HG03520 (cell line): ENCODE results near the gene OR1F1.
"Not testable (repeated sequence)": the region's sequence is repeated elsewhere in the genome, so short reads cannot be mapped to it uniquely, and the experiment has no call there.

Source experiments
- ATAC-seq: cut with Tn5 transposase; IDR thresholded peaks from one replicate; pipeline ENCODE4 v1.9.1; 2021; ENCODE audit warnings: mild to moderate bottlenecking, moderate library complexity; ENCODE audit not compliant: unreplicated experiment

The OR1F1 gene

GRCh38 chr16:3173892-3174617 lies 13.9 kb upstream of the OR1F1 start:
- no peak for ATAC-seq

- ATAC-seq = no peak
Observed at GRCh38 chr16:3174618-3175148, 13.3 kb upstream of the OR1F1 start.

DNA sequence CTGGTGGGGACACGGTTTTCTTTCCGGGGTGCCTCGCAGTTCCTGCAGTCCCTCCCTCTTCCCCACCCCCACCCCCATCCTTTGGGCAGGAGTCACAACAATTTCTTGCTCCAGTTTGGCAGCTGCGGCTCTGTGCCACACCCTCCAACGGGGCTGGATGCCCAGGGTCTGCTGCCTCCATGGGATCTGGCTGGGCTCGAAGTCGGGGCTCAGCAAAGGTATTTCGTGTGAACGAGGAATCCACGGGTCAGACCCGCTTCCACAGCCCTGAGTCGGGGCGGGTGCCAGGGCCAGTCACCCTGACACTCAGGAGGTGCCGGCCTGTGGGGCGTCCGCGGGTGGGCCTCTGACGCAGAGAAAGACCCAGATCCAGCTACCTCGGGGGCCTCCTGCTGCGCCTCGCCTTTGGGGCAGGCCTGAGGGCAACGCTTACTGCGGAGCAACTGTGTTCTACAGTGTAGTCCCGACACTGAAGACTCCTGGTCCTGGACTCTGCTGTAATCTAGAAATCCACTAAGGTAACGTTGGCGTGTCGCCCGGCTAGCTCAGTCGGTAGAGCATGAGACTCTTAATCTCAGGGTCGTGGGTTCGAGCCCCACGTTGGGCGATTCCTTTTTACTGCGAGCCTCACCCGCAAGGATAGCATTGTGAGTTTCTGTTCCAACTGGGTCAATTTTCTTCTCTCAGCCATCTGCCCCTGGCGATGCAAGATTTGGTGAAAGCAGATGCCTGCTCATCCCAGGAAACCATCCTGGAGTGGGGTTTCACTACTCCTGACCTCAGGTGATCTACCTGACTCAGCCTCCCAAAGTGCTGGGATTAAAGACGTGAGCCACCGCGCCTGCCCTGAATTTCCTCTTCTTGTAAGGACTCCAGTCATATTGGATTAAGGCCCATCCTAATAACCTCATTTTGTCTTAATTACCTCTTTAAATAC lies 12.6 kb upstream of the OR1F1 start:
- ATAC-seq = no peak

- ATAC-seq = no peak
Observed at GRCh38 chr16:3179651-3180050, 8.4 kb upstream of the OR1F1 start.

DNA sequence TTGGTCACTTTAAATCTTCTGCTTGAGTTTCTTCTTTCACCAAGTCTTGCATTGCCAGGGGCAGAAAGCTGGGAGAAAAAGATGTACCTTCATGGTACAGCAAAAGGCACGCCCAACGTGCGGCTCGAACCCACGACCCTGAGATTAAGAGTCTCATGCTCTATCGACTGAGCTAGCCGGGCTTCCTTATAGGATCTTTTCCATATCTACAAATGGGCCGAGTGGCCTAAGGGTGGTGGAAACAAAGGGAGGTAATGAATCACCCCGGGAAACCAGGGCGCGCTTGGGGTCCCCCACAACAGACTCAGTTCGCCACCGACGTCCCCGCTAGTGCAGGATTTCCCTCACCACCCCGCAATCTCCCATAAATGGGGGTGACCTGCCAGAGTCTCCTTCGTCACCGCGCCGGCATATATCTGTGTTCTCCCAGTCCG lies 7.5 kb upstream of the OR1F1 start:
- ATAC-seq = no peak

- not testable (repeated sequence) for ATAC-seq
Observed at GRCh38 chr16:3182293-3182607, 5.8 kb upstream of the OR1F1 start.

DNA sequence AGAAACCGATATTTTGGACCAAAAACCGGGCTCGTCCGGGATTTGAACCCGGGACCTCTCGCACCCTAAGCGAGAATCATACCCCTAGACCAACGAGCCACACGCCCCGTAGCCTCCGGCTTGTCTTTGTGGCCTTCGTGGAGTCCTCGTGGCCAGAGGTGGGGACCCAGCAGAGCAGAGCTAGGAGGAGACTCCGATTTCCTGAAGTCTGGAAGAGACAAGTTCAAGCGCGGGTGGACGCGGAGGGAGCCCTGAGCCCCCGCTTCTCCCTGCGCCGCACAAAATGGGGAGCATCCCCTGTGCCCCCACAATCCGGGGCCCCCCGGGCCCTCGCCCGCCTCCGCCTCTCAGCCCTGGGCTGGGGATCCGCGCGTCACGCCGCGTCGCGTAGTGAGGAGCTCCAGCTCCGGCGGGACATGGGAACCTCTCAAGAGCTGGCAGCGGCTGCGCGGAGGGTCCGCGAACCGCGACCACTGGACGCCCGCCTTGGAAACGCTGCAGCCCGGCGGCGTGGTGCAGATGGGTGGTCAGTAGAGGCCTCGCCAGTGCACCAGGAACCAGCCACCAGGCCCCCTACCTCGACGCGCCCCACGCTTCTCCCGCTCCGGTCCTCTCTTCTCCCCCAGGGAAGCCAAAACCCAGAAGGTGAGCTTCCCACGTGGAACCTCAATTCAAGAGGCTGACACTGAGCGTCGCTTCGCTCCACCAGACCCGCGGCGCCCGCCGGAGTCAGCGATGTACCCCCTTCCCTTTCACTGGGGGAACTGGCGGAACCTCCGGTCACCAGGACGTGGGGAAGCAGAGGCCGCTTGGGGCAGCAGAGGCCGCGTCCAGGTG lies 5.2 kb upstream of the OR1F1 start:
- ATAC-seq = no peak

DNA sequence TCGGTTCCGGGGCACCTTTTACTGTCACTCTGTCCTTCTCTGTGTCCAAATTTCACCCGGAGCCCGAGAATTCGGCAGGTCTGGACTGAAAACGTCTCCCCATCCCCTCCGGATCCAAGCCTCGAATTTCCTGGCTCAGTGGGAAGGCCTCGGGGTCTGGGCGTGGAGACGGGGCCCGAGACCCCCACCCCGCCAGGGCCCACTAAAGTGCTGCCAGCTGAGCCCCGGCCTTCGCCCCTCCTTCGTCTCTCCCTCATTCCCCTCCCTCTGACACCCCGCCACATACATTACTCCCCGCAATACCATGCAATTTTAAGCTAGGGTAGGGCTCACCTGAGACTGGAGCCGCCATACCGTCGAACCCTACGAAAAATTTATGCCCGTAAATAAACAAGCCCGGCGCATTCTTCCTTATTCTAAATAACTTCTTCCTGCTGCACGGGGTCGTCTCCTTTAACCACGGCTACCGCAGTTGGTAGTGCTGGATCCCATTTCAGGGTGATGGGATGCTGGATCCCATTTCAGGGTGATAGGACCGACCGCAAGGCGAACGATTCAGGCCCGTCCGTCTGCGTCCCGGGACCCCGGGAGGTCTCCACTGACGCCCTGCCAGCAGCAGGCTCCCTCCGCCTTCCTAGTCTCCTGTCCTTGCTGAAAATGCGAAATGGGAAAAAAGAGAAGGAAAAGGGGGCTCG lies 4.4 kb upstream of the OR1F1 start:
- no peak for ATAC-seq

- ATAC-seq = no peak
Observed at GRCh38 chr16:3186946-3187690, 886 bp upstream of the OR1F1 start.

DNA sequence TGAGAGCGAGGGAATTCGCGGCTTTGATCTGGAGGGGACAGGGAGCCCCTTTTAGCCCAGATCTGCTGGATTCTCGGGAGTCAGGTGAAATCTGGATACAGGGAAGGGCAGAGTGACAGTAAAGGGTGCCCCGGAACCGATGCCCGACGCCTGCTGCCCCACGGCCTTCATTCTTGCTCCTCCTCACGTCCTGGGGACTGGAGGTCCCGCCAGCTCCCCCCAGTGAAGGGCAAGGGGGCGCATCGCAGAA lies 596 bp downstream of the OR1F1 start:
- no peak for ATAC-seq

DNA sequence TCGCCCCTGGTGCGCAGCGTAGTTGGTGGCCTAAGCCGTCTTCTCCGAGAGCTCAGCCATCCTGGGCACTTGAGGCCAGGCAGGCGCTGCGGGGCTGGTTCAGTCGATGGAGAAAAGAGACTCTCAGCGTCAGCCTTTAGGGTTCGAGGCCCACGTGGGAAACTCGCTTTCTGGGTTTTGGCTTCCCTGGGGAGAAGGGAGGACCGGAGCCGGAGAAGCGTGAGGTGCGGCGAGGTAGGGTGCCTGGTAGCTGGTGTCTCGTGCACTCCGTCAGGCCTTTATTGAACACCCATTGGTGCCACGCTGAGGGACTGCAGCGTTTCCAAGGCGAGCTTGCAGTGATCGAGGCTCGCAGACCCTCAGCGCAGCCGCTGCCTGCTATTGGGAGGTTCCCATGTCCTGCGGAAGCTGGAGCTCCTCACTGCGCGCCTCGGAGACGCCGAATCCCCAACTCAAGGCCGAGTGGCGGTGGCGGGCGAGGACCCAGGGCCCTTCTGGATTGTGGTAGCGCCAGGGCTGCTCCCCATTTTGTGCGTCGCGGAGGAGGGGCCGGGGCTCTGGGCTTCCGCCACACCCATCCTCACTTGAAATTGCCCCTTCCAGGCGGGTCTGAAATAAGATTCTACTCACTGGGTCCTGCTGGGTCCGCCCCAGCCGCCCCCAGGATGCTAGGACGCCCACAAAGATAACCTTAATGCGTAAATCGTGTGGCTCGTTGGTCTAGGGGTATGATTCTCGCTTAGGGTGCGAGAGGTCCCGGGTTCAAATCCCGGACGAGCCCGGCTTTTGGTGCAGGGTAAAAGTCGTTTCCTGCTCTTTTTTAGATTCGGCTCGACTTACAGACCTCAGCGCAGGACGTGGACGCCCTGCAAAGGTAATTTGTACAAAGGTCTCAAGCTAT lies 1.2 kb downstream of the OR1F1 start:
- no peak for ATAC-seq

DNA sequence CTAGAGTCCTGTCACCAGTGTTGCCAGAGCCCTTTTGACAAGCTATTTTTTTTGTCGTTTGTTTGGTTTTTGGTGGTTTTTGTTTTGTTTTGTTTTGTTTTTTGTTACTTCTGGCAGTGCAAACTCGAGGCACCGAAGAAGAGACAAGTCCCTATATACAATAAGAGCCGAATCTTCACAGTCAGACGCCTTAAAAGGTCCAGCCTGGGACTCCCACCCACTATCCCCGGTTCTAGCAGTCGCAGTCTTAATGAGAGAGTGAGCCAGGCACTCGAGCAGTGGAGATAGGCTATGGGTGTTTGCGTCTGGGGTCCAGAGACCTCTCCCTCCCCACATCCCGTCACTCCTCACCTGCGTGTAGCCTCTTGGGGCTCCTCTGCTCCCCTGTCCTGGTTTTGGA lies 1.9 kb downstream of the OR1F1 start:
- no peak for ATAC-seq

- ATAC-seq = no peak
Observed at GRCh38 chr16:3190949-3191353, 2.9 kb downstream of the OR1F1 start.

DNA sequence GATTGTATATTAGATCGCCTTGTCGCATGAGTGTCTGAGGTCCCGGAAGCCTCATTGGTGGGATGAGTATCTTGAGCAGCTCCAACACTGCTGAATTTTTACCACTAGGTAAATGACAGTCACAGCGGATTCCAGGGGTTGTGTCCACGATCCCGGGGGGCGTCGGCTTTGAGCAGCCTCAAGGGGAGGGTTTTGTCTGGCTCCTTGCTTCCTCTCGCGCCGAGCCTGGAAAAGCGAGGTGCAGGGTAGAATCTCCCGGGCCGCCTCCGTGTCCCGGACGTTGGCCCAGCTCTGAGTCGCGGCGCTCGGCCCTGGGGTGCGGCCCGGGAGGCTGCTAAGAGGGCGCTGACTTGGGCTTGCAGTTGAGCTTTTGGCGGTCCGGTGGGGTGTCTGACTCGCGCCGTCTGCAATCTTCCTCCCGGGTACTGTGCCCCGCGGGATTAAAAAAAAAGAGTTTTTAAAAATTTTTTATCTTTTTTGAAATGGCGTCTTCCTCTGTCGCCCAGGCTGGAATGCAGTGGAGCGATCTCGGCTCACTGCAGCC lies 4.5 kb downstream of the OR1F1 start:
- no peak for ATAC-seq

GRCh38 chr16:3193221-3194212 lies 5.5 kb downstream of the OR1F1 start:
- no peak for ATAC-seq

GRCh38 chr16:3194792-3195191 lies 6.8 kb downstream of the OR1F1 start:
- no peak for ATAC-seq

GRCh38 chr16:3195975-3196374 lies 8.0 kb downstream of the OR1F1 start:
- ATAC-seq = no peak
